Gastrocnemius medialis (tissue), 4 donors: Measurements from ENCODE around the gene DLX5. TPM values are rescaled to one million over a fixed set of nuclear protein-coding genes. Genes with fewer than 3 reads are reported as not detected.

Source experiments
- ATAC-seq, 2 donors: fragments of 150-250 bp; one replicate each; pipeline ENCODE4 v1.9.1; 2016
- DNase-seq, 2 donors: peaks; one replicate each; pipeline ENCODE4 v3.0.0-alpha.2; 2019
- H3K27ac ChIP-seq, 4 donors: fragments of 200-600 bp; sonication (generic); 1 replicate in 1 of 4; 2 replicates in 3 of 4; pipeline ENCODE4 v1.5.1; 2016 to 2018; ENCODE audit warnings: mild to moderate bottlenecking in 2 of 4, moderate library complexity in 1 of 4
- H3K27me3 ChIP-seq, 3 donors: fragments of 200-600 bp; sonication (generic) in 2 of 3; 1 replicate in 1 of 3; 2 replicates in 2 of 3; pipeline versions ENCODE4 v1.5.1 to v1.6.0; 2016 to 2019; ENCODE audit warnings: mild to moderate bottlenecking in 1 of 3, moderate library complexity in 1 of 3
- H3K36me3 ChIP-seq, 2 donors: fragments of 200-600 bp; sonication (generic) in 1 of 2; one replicate each; pipeline ENCODE4 v1.5.1; 2017 to 2018
- H3K4me1 ChIP-seq, 2 donors: fragments of 200-600 bp; sonication (generic) in 1 of 2; one replicate each; pipeline ENCODE4 v1.5.1; 2016 to 2017; ENCODE audit warnings: mild to moderate bottlenecking in 2 of 2
- H3K4me3 ChIP-seq, 4 donors: fragments of 200-600 bp; sonication (generic) in 3 of 4; 1 replicate in 1 of 4; 2 replicates in 3 of 4; pipeline ENCODE4 v1.5.1; 2016 to 2019; ENCODE audit warnings: mild to moderate bottlenecking in 2 of 4
- H3K9me3 ChIP-seq, 3 donors: fragments of 200-600 bp; sonication (generic) in 2 of 3; 1 replicate in 1 of 3; 2 replicates in 2 of 3; pipeline ENCODE4 v1.5.1; 2016 to 2019
- CTCF ChIP-seq, 5 experiments: fragments of 450-650 bp in 3 of 5; fragments of 200-600 bp in 2 of 5; sonication (generic) in 2 of 5; IDR thresholded peaks in 4 of 5; conservative IDR thresholded peaks in 1 of 5; 1 replicate in 4 of 5; 2 replicates in 1 of 5; pipeline ENCODE4 v1.5.1; 2016 to 2019; ENCODE audit warnings: antibody characterized with exemption in 5 of 5, mild to moderate bottlenecking in 3 of 5, moderate library complexity in 3 of 5
- POLR2A ChIP-seq, 2 donors: fragments of 450-650 bp; IDR thresholded peaks; one replicate each; pipeline ENCODE4 v1.6.1; 2017; ENCODE audit warnings: antibody characterized with exemption in 2 of 2, mild to moderate bottlenecking in 2 of 2, moderate library complexity in 2 of 2
- in situ Hi-C, 4 donors: fragments of 200-750 bp; cut with MboI; loops; one replicate each; pipeline versions ENCODE4 v1.15.0 to v1.8.0; 2017; ENCODE audit warnings: low sequenced_read_pairs in 4 of 4
- intact Hi-C: fragments of 100-400 bp; cut with DNase I; formaldehyde crosslinking; loops from one replicate; pipeline ENCODE4 v1.15.1; 2023; ENCODE audit warnings: low total_unique reads
- total RNA-seq, 4 donors: library from RNA; depleted of rRNA; stranded (reverse); fragments of >200 nt; gene quantifications; one replicate each; pipeline versions ENCODE4 v1.1.0 to v1.2.3, GENCODE V29; 2016

Gene DLX5
- total RNA-seq, 4 donors from 2014 or later: 0.41 TPM; not detected in 3

GRCh38 chr7:96998333-96998732, 26.3 kb downstream of the DLX5 start:
- no peaks in the 10 kb centered on the region for H3K36me3 ChIP-seq
- H3K27me3 ChIP-seq: peaks cover 97 to 100% (median 98%) of the 10 kb centered on the region in 3 donors
- H3K27ac ChIP-seq: no peak overlapping the region
- intact Hi-C loops (no loop called here), in situ Hi-C loops (no loop called here)
- no peak overlapping the region for H3K4me3 ChIP-seq
- ATAC-seq (no peak), DNase-seq (no peak)
- no peaks in the 10 kb centered on the region for H3K4me1 ChIP-seq
- no peak for TF ChIP-seq CTCF (IDR thresholded peaks at IDR 0.05 in 4 of 5, conservative IDR thresholded peaks at IDR 0.05 in 1 of 5)
- no peaks in the 10 kb centered on the region for H3K9me3 ChIP-seq

- ATAC-seq (no peak), DNase-seq (no peak)
- Histone ChIP-seq H3K9me3 (no peaks in the 10 kb centered on the region), H3K36me3 (no peaks in the 10 kb centered on the region), H3K27ac (no peak overlapping the region), H3K4me3 (peak overlapping the region in 1 of 4 donors; percentile 29), H3K27me3 (peaks cover 97 to 100% (median 98%) of the 10 kb centered on the region in 3 donors), H3K4me1 (no peaks in the 10 kb centered on the region)
- in situ Hi-C loops (no loop called here), intact Hi-C loops (no loop called here)
- no peak for TF ChIP-seq CTCF (IDR thresholded peaks at IDR 0.05 in 4 of 5, conservative IDR thresholded peaks at IDR 0.05 in 1 of 5)
- TF ChIP-seq POLR2A (IDR thresholded peaks at IDR 0.05): no peak
These were observed 27.1 kb downstream of the DLX5 start for GRCh38 chr7:96997512-96998032.

- peaks cover 97 to 100% (median 98%) of the 10 kb centered on the region in 3 donors for H3K27me3 ChIP-seq
- in situ Hi-C loops: no loop called here
These were observed 27.6 kb downstream of the DLX5 start for GRCh38 chr7:96996958-96997511.

GRCh38 chr7:96996111-96996957, 28.3 kb downstream of the DLX5 start:
- H3K27me3 ChIP-seq: peaks cover 97 to 100% (median 98%) of the 10 kb centered on the region in 3 donors
- ATAC-seq (no peak), DNase-seq (no peak)
- intact Hi-C loops (no loop called here), in situ Hi-C loops (no loop called here)
- H3K27ac ChIP-seq: no peak overlapping the region
- TF ChIP-seq POLR2A (IDR thresholded peaks at IDR 0.05) (no peak), CTCF (IDR thresholded peaks at IDR 0.05 in 4 of 5, conservative IDR thresholded peaks at IDR 0.05 in 1 of 5) (no peak)
- peak overlapping the region in 1 of 4 donors; percentile 26 for H3K4me3 ChIP-seq
- no peaks in the 10 kb centered on the region for H3K4me1 ChIP-seq
- no peaks in the 10 kb centered on the region for H3K36me3 ChIP-seq
- H3K9me3 ChIP-seq: no peaks in the 10 kb centered on the region

More at GRCh38 chr7:96996958-96997511, 27.6 kb downstream of the DLX5 start:
- no peak for TF ChIP-seq CTCF (IDR thresholded peaks at IDR 0.05 in 4 of 5, conservative IDR thresholded peaks at IDR 0.05 in 1 of 5)
- TF ChIP-seq POLR2A (IDR thresholded peaks at IDR 0.05): no peak
- DNase-seq: no peak
- Histone ChIP-seq H3K4me3 (peak overlapping the region in 1 of 4 donors; percentile 26), H3K36me3 (no peaks in the 10 kb centered on the region), H3K9me3 (no peaks in the 10 kb centered on the region), H3K27ac (no peak overlapping the region), H3K4me1 (no peaks in the 10 kb centered on the region)
- intact Hi-C loops: no loop called here
- ATAC-seq: no peak
